ENCODE results near the gene GJD3. TPM values are rescaled to one million over a fixed set of nuclear protein-coding genes. Genes with fewer than 3 reads are reported as not detected.

Gene GJD3
- total and polyA plus RNA-seq, 8 donors: 0.18 to 3.6 (median 3.0) TPM; not detected in 5

DNA sequence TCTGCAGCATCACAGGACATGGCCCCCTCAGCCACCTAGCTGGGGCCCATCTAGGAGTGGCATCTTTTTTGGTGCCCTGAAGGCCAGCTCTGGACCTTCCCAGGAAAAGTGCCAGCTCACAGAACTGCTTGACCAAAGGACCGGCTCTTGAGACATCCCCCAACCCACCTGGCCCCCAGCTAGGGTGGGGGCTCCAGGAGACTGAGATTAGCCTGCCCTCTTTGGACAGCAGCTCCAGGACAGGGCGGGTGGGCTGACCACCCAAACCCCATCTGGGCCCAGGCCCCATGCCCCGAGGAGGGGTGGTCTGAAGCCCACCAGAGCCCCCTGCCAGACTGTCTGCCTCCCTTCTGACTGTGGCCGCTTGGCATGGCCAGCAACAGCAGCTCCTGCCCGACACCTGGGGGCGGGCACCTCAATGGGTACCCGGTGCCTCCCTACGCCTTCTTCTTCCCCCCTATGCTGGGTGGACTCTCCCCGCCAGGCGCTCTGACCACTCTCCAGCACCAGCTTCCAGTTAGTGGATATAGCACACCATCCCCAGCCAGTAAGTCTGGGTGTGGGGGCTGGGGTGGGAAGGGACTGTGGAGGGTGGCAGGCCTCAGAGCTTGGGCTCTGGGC lies 33.6 kb downstream of the GJD3 start:
- H3K36me3 ChIP-seq: peaks cover 0 to 14% of the 10 kb centered on the region in 2 donors
- H3K9me3 ChIP-seq: no peaks in the 10 kb centered on the region
- DNase-seq: peak in 1 of 4 donors; percentile 73
- peak overlapping the region in 1 of 2 donors; percentile 36 for H3K4me3 ChIP-seq
- no peak for TF ChIP-seq CTCF (IDR thresholded peaks at IDR 0.05)
- H3K27ac ChIP-seq: peak overlapping the region; percentile 86 to 100
- H3K4me1 ChIP-seq: peaks cover 84 to 100% of the 10 kb centered on the region in 2 donors
- intact Hi-C loops (cut with DNase I): no loop called here
- no peak for ATAC-seq
- H3K27me3 ChIP-seq: no peaks in the 10 kb centered on the region

GRCh38 chr17:40329839-40330794 lies 34.4 kb downstream of the GJD3 start:
- Histone ChIP-seq H3K27ac (peak overlapping the region; percentile 86 to 100), H3K9me3 (no peaks in the 10 kb centered on the region), H3K4me3 (peak overlapping the region in 1 of 2 donors; percentile 36), H3K36me3 (peaks cover 0 to 14% of the 10 kb centered on the region in 2 donors), H3K4me1 (peaks cover 84 to 100% of the 10 kb centered on the region in 2 donors), H3K27me3 (no peaks in the 10 kb centered on the region)
- ATAC-seq: peak; percentile 25
- intact Hi-C loops (cut with DNase I): no loop called here
- no peak for TF ChIP-seq CTCF (IDR thresholded peaks at IDR 0.05)
- DNase-seq: peak in 2 of 4 donors; percentile 73 to 83

GRCh38 chr17:40328386-40328766 lies 36.2 kb downstream of the GJD3 start:
- ATAC-seq (no peak), DNase-seq (no peak)
- Histone ChIP-seq H3K9me3 (no peaks in the 10 kb centered on the region), H3K36me3 (peaks cover 0 to 14% of the 10 kb centered on the region in 2 donors), H3K27ac (peak overlapping the region; percentile 90 to 100), H3K4me3 (no peak overlapping the region), H3K4me1 (peaks cover 86 to 99% of the 10 kb centered on the region in 2 donors), H3K27me3 (no peaks in the 10 kb centered on the region)
- TF ChIP-seq CTCF (IDR thresholded peaks at IDR 0.05): no peak
- intact Hi-C loops (cut with DNase I): no loop called here

- peak overlapping the region in 1 of 2 donors; percentile 12 for H3K4me3 ChIP-seq
- peak in 1 of 4 donors; percentile 78 for DNase-seq
- no peaks in the 10 kb centered on the region for H3K9me3 ChIP-seq
- no peak for ATAC-seq
- peaks cover 0 to 14% of the 10 kb centered on the region in 2 donors for H3K36me3 ChIP-seq
- intact Hi-C loops (cut with DNase I): no loop called here
- H3K4me1 ChIP-seq: peaks cover 87 to 99% of the 10 kb centered on the region in 2 donors
- H3K27me3 ChIP-seq: no peaks in the 10 kb centered on the region
- H3K27ac ChIP-seq: peak overlapping the region; percentile 90 to 100
- TF ChIP-seq CTCF (IDR thresholded peaks at IDR 0.05): no peak
Measured at GRCh38 chr17:40327735-40328385, 36.7 kb downstream of the GJD3 start.
